Body of pancreas (tissue), 4 donors: ENCODE measurements around the gene DCXR.

Experiments used
- CTCF ChIP-seq, 7 experiments: fragments of 450-650 bp in 4 of 7; fragments of 200-600 bp in 3 of 7; sonication (generic) in 3 of 7; IDR thresholded peaks; one replicate each; pipeline ENCODE4 v1.5.1; 2016 to 2019; ENCODE audit warnings: antibody characterized with exemption in 7 of 7
- POLR2A ChIP-seq, 3 donors: fragments of 450-650 bp; IDR thresholded peaks; one replicate each; pipeline ENCODE4 v1.6.1; 2016; ENCODE audit warnings: antibody characterized with exemption in 3 of 3, mild to moderate bottlenecking in 2 of 3

GRCh38 chr17:81986606-81987005 is 50.9 kb downstream of the DCXR start:
- TF ChIP-seq CTCF (IDR thresholded peaks at IDR 0.05) (no peak), POLR2A (IDR thresholded peaks at IDR 0.05) (no peak)
